HG02870 (cell line): ENCODE measurements around the gene C20orf204.
"Not testable (repeated sequence)": the region's sequence is repeated elsewhere in the genome, so short reads cannot be mapped to it uniquely, and the experiment has no call there.

ENCODE experiments used
- ATAC-seq: cut with Tn5 transposase; IDR thresholded peaks from one replicate; pipeline ENCODE4 v1.9.1; 2021; ENCODE audit warnings: mild to moderate bottlenecking, moderate library complexity; ENCODE audit not compliant: unreplicated experiment

The C20orf204 gene

GRCh38 chr20:64035933-64036345 lies at the start of gene C20orf204:
Gene C20orf204 (plus strand): TSS chr20:64036182. CDS start chr20:64036324, 142 bp downstream.
- ATAC-seq: no peak

GRCh38 chr20:64000906-64001305 lies 35.1 kb upstream of the C20orf204 start:
- ATAC-seq: no peak

- ATAC-seq: no peak
These were observed 34.4 kb upstream of the C20orf204 start for GRCh38 chr20:64001607-64002011.

- ATAC-seq: no peak
These were observed 31.8 kb upstream of the C20orf204 start for GRCh38 chr20:64003960-64004725.

- no peak for ATAC-seq
These were observed 30.6 kb upstream of the C20orf204 start for GRCh38 chr20:64005394-64005793.

- ATAC-seq: no peak
These were observed 29.5 kb upstream of the C20orf204 start for GRCh38 chr20:64006490-64006889.

GRCh38 chr20:64006902-64007301 lies 29.1 kb upstream of the C20orf204 start:
- ATAC-seq: no peak

GRCh38 chr20:64009811-64010387 lies 26.1 kb upstream of the C20orf204 start:
- ATAC-seq: no peak

- ATAC-seq: no peak
These were observed 25.2 kb upstream of the C20orf204 start for GRCh38 chr20:64010711-64011237.

- no peak for ATAC-seq
These were observed 24.6 kb upstream of the C20orf204 start for GRCh38 chr20:64011366-64011779.

- ATAC-seq: not testable (repeated sequence)
These were observed 23.4 kb upstream of the C20orf204 start for GRCh38 chr20:64012385-64013154.

- ATAC-seq: no peak
These were observed 20.3 kb upstream of the C20orf204 start for GRCh38 chr20:64015635-64016034.

GRCh38 chr20:64021124-64021975 lies 14.6 kb upstream of the C20orf204 start:
- ATAC-seq: no peak

- ATAC-seq: no peak
These were observed 13.2 kb upstream of the C20orf204 start for GRCh38 chr20:64022671-64023360.

- ATAC-seq: no peak
These were observed 12.4 kb upstream of the C20orf204 start for GRCh38 chr20:64023361-64024140.

GRCh38 chr20:64024141-64024990 lies 11.6 kb upstream of the C20orf204 start:
- no peak for ATAC-seq

GRCh38 chr20:64025101-64025825 lies 10.7 kb upstream of the C20orf204 start:
- no peak for ATAC-seq
